Measurements from ENCODE around the gene PDGFRA. TPM values are rescaled to one million over a fixed set of nuclear protein-coding genes. Genes with fewer than 3 reads are reported as not detected.
A peak's percentile ranks its signal among the peaks of the same experiment; 100 is the strongest.

PDGFRA gene
- total RNA-seq, 2 donors from 2014 or later: 25.3 to 42.8 TPM

DNA sequence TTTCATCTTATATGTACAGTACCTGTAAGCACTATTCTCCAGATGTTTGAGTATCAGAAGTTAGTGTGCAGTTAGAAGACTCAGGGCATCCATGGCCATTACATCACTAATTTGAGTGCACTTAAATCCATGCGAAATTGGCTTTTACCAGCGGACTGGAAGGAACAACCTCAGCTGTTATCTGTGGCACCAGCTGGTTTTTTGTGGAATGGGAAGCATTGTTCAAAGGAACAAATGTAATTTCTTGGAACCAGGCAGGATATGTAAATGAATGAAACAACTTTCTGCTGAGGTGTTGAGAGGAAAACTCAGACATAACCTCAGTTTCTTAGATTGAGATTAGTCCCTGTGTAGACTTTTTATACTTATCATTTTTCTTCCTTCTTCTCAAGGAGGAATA is 60.2 kb downstream of the PDGFRA start:
- Histone ChIP-seq H3K9me3 (no peaks in the 10 kb centered on the region), H3K4me1 (no peaks in the 10 kb centered on the region), H3K36me3 (peaks cover 20% of the 10 kb centered on the region), H3K4me3 (no peak overlapping the region), H3K27me3 (no peaks in the 10 kb centered on the region), H3K27ac (no peak overlapping the region)
- no peak for DNase-seq (ENCODE audit: low spot score)
- TF ChIP-seq, protein P1, sequence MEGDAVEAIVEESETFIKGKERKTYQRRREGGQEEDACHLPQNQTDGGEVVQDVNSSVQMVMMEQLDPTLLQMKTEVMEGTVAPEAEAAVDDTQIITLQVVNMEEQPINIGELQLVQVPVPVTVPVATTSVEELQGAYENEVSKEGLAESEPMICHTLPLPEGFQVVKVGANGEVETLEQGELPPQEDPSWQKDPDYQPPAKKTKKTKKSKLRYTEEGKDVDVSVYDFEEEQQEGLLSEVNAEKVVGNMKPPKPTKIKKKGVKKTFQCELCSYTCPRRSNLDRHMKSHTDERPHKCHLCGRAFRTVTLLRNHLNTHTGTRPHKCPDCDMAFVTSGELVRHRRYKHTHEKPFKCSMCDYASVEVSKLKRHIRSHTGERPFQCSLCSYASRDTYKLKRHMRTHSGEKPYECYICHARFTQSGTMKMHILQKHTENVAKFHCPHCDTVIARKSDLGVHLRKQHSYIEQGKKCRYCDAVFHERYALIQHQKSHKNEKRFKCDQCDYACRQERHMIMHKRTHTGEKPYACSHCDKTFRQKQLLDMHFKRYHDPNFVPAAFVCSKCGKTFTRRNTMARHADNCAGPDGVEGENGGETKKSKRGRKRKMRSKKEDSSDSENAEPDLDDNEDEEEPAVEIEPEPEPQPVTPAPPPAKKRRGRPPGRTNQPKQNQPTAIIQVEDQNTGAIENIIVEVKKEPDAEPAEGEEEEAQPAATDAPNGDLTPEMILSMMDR (IDR thresholded peaks at IDR 0.05): no peak

DNA sequence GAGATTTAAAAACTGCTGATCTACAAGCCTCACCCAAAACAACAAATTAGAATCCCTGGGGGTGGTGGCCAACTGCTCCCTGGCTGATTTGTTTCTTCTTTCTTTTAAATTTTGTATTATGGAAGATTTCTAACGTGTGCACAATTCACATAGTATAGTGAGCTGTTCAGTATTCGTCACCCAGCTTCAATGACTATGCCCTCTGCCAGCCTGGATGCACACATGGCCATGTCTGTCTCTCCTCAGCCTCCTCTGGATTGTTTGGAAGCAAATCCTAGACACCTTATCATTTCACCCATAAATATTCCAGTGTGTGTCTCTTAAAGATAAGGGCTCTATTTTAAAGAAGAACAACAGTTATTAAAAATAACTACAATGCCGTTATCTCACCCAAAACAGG is 61.9 kb downstream of the PDGFRA start:
- DNase-seq (ENCODE audit: low spot score): no peak
- Histone ChIP-seq H3K27ac (no peak overlapping the region), H3K4me3 (no peak overlapping the region), H3K9me3 (no peaks in the 10 kb centered on the region), H3K4me1 (peaks cover 0 to 2% of the 10 kb centered on the region in 2 donors), H3K36me3 (peaks cover 25% of the 10 kb centered on the region), H3K27me3 (no peaks in the 10 kb centered on the region)
- TF ChIP-seq, protein P1 (IDR thresholded peaks at IDR 0.05): no peak

DNA sequence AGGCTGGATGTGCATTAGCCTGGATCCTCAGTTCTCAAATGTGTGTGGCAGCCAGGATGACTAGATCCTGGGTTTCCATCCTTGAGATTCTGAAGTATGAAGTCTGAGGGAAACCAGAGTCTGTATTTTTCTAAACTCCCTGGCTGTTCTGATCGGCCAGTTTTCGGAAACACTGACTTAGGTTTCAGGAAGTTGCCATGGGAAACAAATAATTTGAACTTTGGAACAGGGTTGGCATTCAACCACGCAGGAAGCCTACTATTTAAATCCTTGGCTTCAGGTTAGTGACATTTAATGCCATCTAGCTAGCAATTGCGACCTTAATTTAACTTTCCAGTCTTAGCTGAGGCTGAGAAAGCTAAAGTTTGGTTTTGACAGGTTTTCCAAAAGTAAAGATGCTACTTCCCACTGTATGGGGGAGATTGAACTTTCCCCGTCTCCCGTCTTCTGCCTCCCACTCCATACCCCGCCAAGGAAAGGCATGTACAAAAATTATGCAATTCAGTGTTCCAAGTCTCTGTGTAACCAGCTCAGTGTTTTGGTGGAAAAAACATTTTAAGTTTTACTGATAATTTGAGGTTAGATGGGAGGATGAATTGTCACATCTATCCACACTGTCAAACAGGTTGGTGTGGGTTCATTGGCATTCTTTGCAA is 67.6 kb downstream of the PDGFRA start:
- TF ChIP-seq, protein P1 (IDR thresholded peaks at IDR 0.05): no peak
- peaks cover 0 to 13% of the 10 kb centered on the region in 2 donors for H3K4me1 ChIP-seq
- peak overlapping the region in 1 of 2 donors; percentile 14 for H3K27ac ChIP-seq
- H3K27me3 ChIP-seq: no peaks in the 10 kb centered on the region
- no peak for DNase-seq (ENCODE audit: low spot score)
- peaks cover 5% of the 10 kb centered on the region for H3K36me3 ChIP-seq
- H3K4me3 ChIP-seq: no peak overlapping the region
- H3K9me3 ChIP-seq: no peaks in the 10 kb centered on the region

DNA sequence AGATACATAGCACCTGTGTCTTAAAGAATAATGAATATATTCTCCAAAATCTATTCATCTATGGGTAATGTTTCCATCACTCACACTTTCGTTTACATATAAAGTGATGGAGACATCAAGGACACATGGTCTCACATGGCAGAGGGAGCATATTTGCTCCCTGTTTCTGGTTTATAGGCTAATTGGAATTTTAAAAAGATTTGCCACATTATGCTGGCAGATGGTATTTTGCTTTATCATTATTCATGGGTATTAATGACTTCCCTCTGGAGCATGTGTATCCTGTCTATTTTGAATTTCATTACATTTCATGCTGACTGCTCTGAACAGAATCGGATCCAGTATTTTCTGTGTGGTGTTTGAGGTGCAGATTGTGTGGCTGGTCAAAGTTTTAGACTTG is 79.0 kb downstream of the PDGFRA start:
- no peak overlapping the region for H3K4me3 ChIP-seq
- no peaks in the 10 kb centered on the region for H3K27me3 ChIP-seq
- no peaks in the 10 kb centered on the region for H3K36me3 ChIP-seq
- peaks cover 0 to 18% of the 10 kb centered on the region in 2 donors for H3K9me3 ChIP-seq
- no peak for DNase-seq (ENCODE audit: low spot score)
- H3K27ac ChIP-seq: no peak overlapping the region
- TF ChIP-seq, protein P1 (IDR thresholded peaks at IDR 0.05): no peak
- H3K4me1 ChIP-seq: no peaks in the 10 kb centered on the region

DNA sequence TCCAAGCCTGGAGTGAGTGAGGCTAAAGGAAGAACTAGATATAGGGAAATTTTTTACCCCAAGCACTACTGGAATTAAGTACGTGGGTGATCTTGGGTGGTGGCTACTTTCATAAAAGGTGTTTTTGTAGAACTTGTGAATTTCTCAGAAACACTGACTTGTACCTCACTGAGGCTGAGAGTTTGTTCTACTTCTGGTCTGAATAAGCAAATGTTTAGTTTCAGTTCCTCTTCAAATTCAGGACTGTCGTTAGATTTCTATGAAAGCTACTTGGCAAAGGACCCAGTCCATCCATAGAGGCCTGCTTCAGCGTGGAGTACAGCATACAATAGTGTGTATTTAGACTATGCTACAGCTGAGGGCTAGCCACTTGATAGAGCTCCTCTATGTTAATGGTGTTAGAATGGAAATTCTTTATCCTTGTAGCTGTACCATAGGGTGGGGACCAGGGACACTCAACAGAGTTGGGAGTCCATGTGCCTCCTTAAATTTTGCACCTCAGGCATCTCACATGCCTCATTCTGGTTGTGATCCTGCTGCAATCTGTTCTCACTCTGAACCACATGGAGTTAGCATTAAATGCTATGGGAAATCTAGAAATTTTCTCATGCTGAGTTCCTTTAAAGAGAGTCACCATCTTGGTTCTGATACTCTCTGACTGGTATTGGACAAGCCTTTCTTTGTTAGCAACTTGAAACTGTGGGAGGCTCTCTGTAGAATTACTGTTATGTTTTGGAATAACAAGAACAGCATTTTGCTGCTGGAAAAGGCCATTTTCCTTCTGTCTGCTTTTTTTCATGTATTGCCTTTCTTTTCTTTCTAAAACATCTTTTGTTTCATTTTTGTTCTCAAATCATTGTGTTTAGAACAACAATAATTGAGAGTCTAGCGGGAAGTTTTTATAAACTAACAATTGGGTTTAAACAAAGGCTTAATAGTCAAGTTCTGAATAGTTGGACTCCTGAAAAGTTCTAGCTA is 86.8 kb downstream of the PDGFRA start:
- no peaks in the 10 kb centered on the region for H3K9me3 ChIP-seq
- H3K27ac ChIP-seq: no peak overlapping the region
- TF ChIP-seq, protein P1 (IDR thresholded peaks at IDR 0.05): no peak
- H3K4me1 ChIP-seq: no peaks in the 10 kb centered on the region
- no peak overlapping the region for H3K4me3 ChIP-seq
- H3K36me3 ChIP-seq: no peaks in the 10 kb centered on the region
- no peak for DNase-seq (ENCODE audit: low spot score)
- H3K27me3 ChIP-seq: no peaks in the 10 kb centered on the region

All from right atrium auricular region (tissue), 2 donors.